Pancreas (tissue), 10 donors: ENCODE measurements around the gene INSL3. TPM values are rescaled to one million over a fixed set of nuclear protein-coding genes. Genes with fewer than 3 reads are reported as not detected.

Source experiments
- ATAC-seq, 4 donors: fragments of 200-7000 bp; cut with Tn5 transposase; one replicate each; pipeline versions ENCODE4 v1.8.0 to v1.9.1; 2020; ENCODE audit warnings: mild to moderate bottlenecking in 4 of 4, moderate library complexity in 4 of 4
- DNase-seq, 6 donors: peaks; one replicate each; pipeline ENCODE4 v3.0.0-alpha.2; 2020
- FAIRE-seq: peaks from 2 replicates; lab custom pipeline; 2012; peaks lifted over from hg19 to GRCh38; lab: Jason Lieb, UNC
- H3K27ac ChIP-seq, 4 donors: fragments of 200-600 bp; sonication (generic); 1 replicate in 3 of 4; 2 replicates in 1 of 4; pipeline versions ENCODE4 v1.5.0 to v1.8.0; 2020
- H3K27me3 ChIP-seq, 4 donors: fragments of 200-600 bp; one replicate each; pipeline ENCODE4 v1.8.0; 2021
- H3K36me3 ChIP-seq, 3 donors: fragments of 200-600 bp; sonication (generic) in 1 of 3; one replicate each; pipeline versions ENCODE4 v1.5.0 to v1.8.0; 2020 to 2021
- H3K4me1 ChIP-seq, 3 donors: fragments of 200-600 bp; one replicate each; pipeline ENCODE4 v1.8.0; 2021
- H3K4me3 ChIP-seq, 4 donors: fragments of 200-600 bp; sonication (generic) in 2 of 4; one replicate each; pipeline versions ENCODE4 v1.5.0 to v1.8.0; 2020 to 2021
- H3K9me3 ChIP-seq, 4 donors: fragments of 200-600 bp; one replicate each; pipeline ENCODE4 v1.8.0; 2021
- CTCF ChIP-seq, 4 donors: fragments of 200-600 bp; sonication (generic) in 3 of 4; IDR thresholded peaks; one replicate each; pipeline versions ENCODE4 v1.5.0 to v1.8.0; 2021; ENCODE audit warnings: antibody characterized with exemption in 4 of 4
- WGBS, 2 donors: extraction: QIAGEN DNeasy Blood & Tissue Kit; methylation state at CpG; one replicate each; pipeline ENCODE4 v1.1.7; 2013; 5-methylcytosine and 5-hydroxymethylcytosine counted together
- intact Hi-C, 3 donors: fragments of 100-400 bp; cut with DNase I; formaldehyde crosslinking; loops; one replicate each; pipeline versions ENCODE4 v1.11.1 to v1.14.2; 2022
- polyA plus RNA-seq, 2 donors: library from polyadenylated mRNA; stranded (reverse); fragments of 200-250 nt; gene quantifications; one replicate each; pipeline ENCODE4 v1.2.3, GENCODE V29; 2013
- total RNA-seq, 6 donors: library from RNA; stranded (reverse); fragmentation: NEBNext Ultra II Directional in 4 of 6; extraction: Animal tissue kit (Norgen Biotek cat#: 25700) in 4 of 6; gene quantifications; one replicate each; pipeline versions ENCODE4 v1.2.1 to v1.2.4, GENCODE V29; 2021 to 2023
- donor health status: healthy with polysubstance abuse.
- donor health status: DM: no; HTN: no; CAD: no; lungs with moderate emphysema.
- donor health status: DM: no; HTN: no; CAD: no.
- donor health status: control.
- donor health status: control.
- donor health status: Bipolar disorder and iron deficiency.
- donor health status: DM: yes; HTN: yes; CAD: no.
- donor health status: DM: no; HTN: no; CAD: no.
- donor health status: DM: no; HTN: no; CAD: no.
- donor health status: DM: yes; HTN: yes; CAD: no.

The INSL3 gene
- total and polyA plus RNA-seq, 8 donors: not detected

GRCh38 chr19:17861542-17862402, 40.5 kb upstream of the INSL3 start:
- Histone ChIP-seq H3K27me3 (no peaks in the 10 kb centered on the region), H3K4me1 (peaks cover 0 to 9% (median 0%) of the 10 kb centered on the region in 3 donors), H3K36me3 (peaks cover 4 to 26% (median 19%) of the 10 kb centered on the region in 3 donors), H3K27ac (no peak overlapping the region), H3K9me3 (no peaks in the 10 kb centered on the region), H3K4me3 (peak overlapping the region in 2 of 4 donors; percentile 98 to 99)
- intact Hi-C loops: loop anchor here in 1 of 3 donors (10.0 kb wide), 1 partner anchor 133 kb away; no protein-coding TSS in a partner anchor
- 73 to 76% methylated on average over 23 of the region's 23 CpGs for WGBS, 2 donors
- ATAC-seq (no peak), DNase-seq (no peak), FAIRE-seq (no peak)
- no peak for TF ChIP-seq CTCF (IDR thresholded peaks at IDR 0.05)

- H3K27me3 ChIP-seq: no peaks in the 10 kb centered on the region
- no peak for DNase-seq
- peak overlapping the region in 1 of 4 donors; percentile 17 for H3K27ac ChIP-seq
- no peak for FAIRE-seq
- no peak for ATAC-seq
- WGBS, 2 donors: 28 to 49% methylated on average over 6 to 7 of the region's 7 CpGs
- no peak for TF ChIP-seq CTCF (IDR thresholded peaks at IDR 0.05)
- intact Hi-C loops: loop anchor here in 1 of 3 donors (10.0 kb wide), 1 partner anchor 134 kb away; no protein-coding TSS in a partner anchor
- no peaks in the 10 kb centered on the region for H3K9me3 ChIP-seq
- peak overlapping the region; percentile 62 to 99 (median 98) for H3K4me3 ChIP-seq
- H3K4me1 ChIP-seq: peaks cover 0 to 9% (median 0%) of the 10 kb centered on the region in 3 donors
- peaks cover 4 to 26% (median 19%) of the 10 kb centered on the region in 3 donors for H3K36me3 ChIP-seq
Measured at GRCh38 chr19:17860993-17861360, 39.7 kb upstream of the INSL3 start.

GRCh38 chr19:17860331-17860992, 39.1 kb upstream of the INSL3 start:
- WGBS, 2 donors: 1% methylated on average over 22 of the region's 22 CpGs
- DNase-seq: no peak
- intact Hi-C loops: loop anchor here in 1 of 3 donors (10.0 kb wide), 1 partner anchor 134 kb away; no protein-coding TSS in a partner anchor
- H3K36me3 ChIP-seq: peaks cover 4 to 26% (median 19%) of the 10 kb centered on the region in 3 donors
- FAIRE-seq: no peak
- TF ChIP-seq CTCF (IDR thresholded peaks at IDR 0.05): no peak
- H3K27me3 ChIP-seq: no peaks in the 10 kb centered on the region
- H3K4me3 ChIP-seq: peak overlapping the region; percentile 62 to 99 (median 98)
- no peaks in the 10 kb centered on the region for H3K9me3 ChIP-seq
- H3K4me1 ChIP-seq: peaks cover 0 to 9% (median 0%) of the 10 kb centered on the region in 3 donors
- no peak for ATAC-seq
- H3K27ac ChIP-seq: peak overlapping the region; percentile 76 to 82 (median 79)

GRCh38 chr19:17859533-17860330, 38.4 kb upstream of the INSL3 start, which contains the start of gene RPL18A:
Gene RPL18A, plus strand, starts transcription at chr19:17859910. Its CDS starts 47 bp downstream, at chr19:17859957.
- Histone ChIP-seq H3K9me3 (no peaks in the 10 kb centered on the region), H3K4me3 (peak within 1 kb of the TSS; percentile 62 to 99 (median 98)), H3K27ac (peak within 1 kb of the TSS; percentile 76 to 82 (median 79)), H3K27me3 (no peaks in the 10 kb centered on the region), H3K36me3 (peaks cover 4 to 26% (median 19%) of the 10 kb centered on the region in 3 donors), H3K4me1 (peaks cover 0 to 9% (median 0%) of the 10 kb centered on the region in 3 donors)
- intact Hi-C loops: loop anchor here in 2 of 3 donors (5.0 to 10.0 kb wide), 3 partner anchors 73 to 155 kb away; partner anchors contain the start of gene CCDC124 (in 1 of the 2)
- FAIRE-seq (peak; percentile 94), ATAC-seq (peak; percentile 92 to 97 (median 94)), DNase-seq (peak; percentile 98 to 99 (median 99))
- WGBS, 2 donors: 0 to 1% methylated on average over 66 to 80 of the region's 80 CpGs
- peak; percentile 36 to 57 (median 50) for TF ChIP-seq CTCF (IDR thresholded peaks at IDR 0.05)
